Activated naive CD8-positive, alpha-beta T cell (primary cell): Measurements from ENCODE around the gene ZSCAN5A.
"Not testable (repeated sequence)": the region's sequence is repeated elsewhere in the genome, so short reads cannot be mapped to it uniquely, and the experiment has no call there.

ENCODE experiments used
- H3K27ac Mint-ChIP-seq: one replicate; pipeline ENCODE4 v1.8.0; 2021; ENCODE audit warnings: mixed read lengths
- H3K27me3 Mint-ChIP-seq: one replicate; pipeline ENCODE4 v1.8.0; 2021; ENCODE audit warnings: mixed read lengths
- H3K36me3 Mint-ChIP-seq: one replicate; pipeline ENCODE4 v1.8.0; 2021; ENCODE audit warnings: mixed read lengths
- H3K4me1 Mint-ChIP-seq: one replicate; pipeline ENCODE4 v1.8.0; 2021; ENCODE audit warnings: low read depth, mixed read lengths
- H3K4me3 Mint-ChIP-seq: one replicate; pipeline ENCODE4 v1.8.0; 2021; ENCODE audit warnings: mild to moderate bottlenecking, mixed read lengths
- H3K9me3 Mint-ChIP-seq: one replicate; pipeline ENCODE4 v1.8.0; 2021; ENCODE audit warnings: low read depth, mixed read lengths

The ZSCAN5A gene

DNA sequence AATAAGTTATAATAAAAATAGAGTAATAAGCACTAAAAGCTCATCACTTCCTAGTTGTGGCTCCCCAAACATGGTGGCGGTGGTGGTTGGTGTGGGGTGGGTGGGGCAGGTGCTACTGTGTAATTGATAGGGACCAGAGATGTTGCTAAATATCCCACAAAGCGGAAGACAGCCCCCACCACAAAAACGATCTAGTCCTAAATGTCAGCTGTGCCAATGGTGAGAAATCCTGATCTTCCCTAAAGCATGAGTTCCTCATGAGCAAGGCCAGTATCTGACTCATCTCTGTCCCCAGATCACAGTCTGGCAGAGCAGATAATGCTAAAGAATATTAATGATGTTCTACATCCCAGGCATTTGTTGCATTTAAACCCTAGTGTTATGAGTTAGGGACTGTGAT is 44.0 kb downstream of the ZSCAN5A start:
- Mint-ChIP-seq H3K27me3 (no peaks in the 10 kb centered on the region), H3K27ac (no peak overlapping the region), H3K9me3 (no peaks in the 10 kb centered on the region), H3K36me3 (peaks cover 20% of the 10 kb centered on the region), H3K4me3 (no peak overlapping the region), H3K4me1 (no peaks in the 10 kb centered on the region)

DNA sequence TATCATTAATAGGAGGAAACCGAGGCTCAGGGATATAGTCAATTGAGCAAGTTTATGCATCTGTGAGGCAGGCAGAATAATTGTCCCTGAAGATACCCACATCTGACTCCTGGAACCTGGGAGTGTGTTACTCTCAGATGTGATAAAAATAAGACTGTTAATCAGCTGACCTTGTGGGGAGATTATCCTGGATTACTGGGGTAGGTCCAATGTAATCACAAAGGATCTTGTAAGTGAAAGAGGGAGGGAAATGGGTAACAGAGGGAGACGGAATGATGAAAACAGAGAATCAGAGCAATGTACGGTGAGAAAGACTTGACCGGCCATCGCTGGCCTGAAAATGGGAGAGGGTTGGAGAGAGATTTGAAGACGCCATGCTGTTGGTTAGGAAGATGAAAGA is 45.3 kb downstream of the ZSCAN5A start:
- H3K27me3 Mint-ChIP-seq, result no peaks in the 10 kb centered on the region
- peaks cover 19% of the 10 kb centered on the region for H3K36me3 Mint-ChIP-seq
- no peaks in the 10 kb centered on the region for H3K4me1 Mint-ChIP-seq
- no peaks in the 10 kb centered on the region for H3K9me3 Mint-ChIP-seq
- no peak overlapping the region for H3K27ac Mint-ChIP-seq
- no peak overlapping the region for H3K4me3 Mint-ChIP-seq

DNA sequence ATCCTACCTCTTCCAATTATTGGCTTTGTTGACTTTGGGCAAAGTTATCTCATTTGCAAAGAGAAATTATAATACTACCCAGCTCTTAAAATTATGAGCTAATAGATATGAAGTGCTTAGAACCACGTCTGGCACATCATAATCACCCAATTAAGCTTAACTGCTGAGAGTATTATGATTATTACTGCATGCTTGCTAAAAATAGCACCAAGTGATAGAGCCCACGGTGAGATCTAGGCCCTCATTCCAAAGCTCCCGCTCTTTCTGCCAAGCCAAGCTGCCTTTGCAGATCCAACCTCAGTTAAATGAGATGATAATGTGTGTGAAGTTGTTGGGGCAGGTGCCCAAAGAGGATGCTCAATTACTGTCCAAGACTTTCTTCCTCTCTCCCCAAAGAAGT is 48.6 kb downstream of the ZSCAN5A start:
- H3K4me3 Mint-ChIP-seq, result no peak overlapping the region
- H3K4me1 Mint-ChIP-seq, result no peaks in the 10 kb centered on the region
- no peak overlapping the region for H3K27ac Mint-ChIP-seq
- no peaks in the 10 kb centered on the region for H3K27me3 Mint-ChIP-seq
- no peaks in the 10 kb centered on the region for H3K9me3 Mint-ChIP-seq
- H3K36me3 Mint-ChIP-seq, result peaks cover 9% of the 10 kb centered on the region

DNA sequence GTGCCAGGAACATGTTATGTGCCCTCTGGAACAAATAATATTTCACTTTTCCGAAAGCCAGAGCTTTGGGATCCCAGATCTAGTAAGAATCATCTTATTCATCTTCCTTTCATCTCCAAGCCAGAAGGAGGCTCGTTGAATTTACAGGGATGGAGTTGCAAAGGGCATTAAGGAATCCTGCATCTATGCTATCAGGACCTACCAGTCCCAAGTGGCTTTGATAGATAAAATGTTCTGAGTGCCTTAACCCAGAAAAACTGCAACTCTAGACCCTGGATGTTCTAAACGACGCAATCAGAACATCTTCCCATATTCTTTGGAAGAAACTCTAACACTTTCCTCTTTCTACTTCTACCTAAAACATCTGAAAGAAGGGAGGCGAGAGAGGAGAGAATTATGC is 51.3 kb downstream of the ZSCAN5A start:
- Mint-ChIP-seq H3K4me3 (no peak overlapping the region), H3K36me3 (peaks cover 4% of the 10 kb centered on the region), H3K4me1 (no peaks in the 10 kb centered on the region), H3K9me3 (no peaks in the 10 kb centered on the region), H3K27ac (no peak overlapping the region), H3K27me3 (no peaks in the 10 kb centered on the region)

DNA sequence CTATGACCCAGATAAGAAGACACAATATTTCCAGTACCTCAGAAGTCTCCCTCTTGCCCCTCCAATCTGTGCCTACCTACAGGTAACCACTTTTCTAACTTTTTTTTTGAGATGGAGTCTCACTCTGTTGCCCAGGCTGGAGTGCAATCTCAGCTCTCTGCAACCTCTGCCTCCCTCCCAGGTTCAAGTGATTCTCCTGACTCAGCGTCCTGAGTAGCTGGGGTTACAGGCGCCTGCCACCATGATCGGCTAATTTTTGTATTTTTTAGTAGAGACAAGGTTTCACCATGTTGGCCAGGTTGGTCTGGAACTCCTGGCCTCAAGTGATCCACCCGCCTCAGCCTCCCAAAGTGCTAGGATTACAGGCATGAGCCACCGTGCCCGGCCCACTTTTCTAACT is 52.7 kb downstream of the ZSCAN5A start:
- not testable (repeated sequence) for H3K4me3 Mint-ChIP-seq, H3K36me3 Mint-ChIP-seq, H3K27ac Mint-ChIP-seq, H3K4me1 Mint-ChIP-seq, H3K27me3 Mint-ChIP-seq, H3K9me3 Mint-ChIP-seq

DNA sequence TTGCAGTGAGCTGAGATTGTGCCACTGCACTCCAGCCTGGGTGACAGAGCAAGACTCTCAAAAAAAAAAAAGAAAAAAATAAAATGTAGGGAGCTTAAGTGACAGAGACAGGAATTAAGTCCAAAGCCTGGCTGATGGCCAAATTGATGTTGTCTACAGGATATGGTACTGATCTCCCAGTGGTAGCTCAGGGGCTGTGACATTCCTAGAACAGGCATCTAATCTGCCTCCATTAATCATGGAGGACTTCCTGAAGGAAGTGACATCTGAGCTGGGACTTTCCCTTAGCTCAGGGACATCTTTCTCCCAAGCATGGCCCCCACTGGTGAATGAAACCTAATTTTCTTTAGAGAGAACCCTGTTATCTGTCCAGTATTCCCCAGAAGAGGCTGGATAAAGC is 53.5 kb downstream of the ZSCAN5A start:
- no peaks in the 10 kb centered on the region for H3K27me3 Mint-ChIP-seq
- H3K4me1 Mint-ChIP-seq, result no peaks in the 10 kb centered on the region
- H3K9me3 Mint-ChIP-seq, result no peaks in the 10 kb centered on the region
- H3K36me3 Mint-ChIP-seq, result peaks cover 4% of the 10 kb centered on the region
- H3K27ac Mint-ChIP-seq, result no peak overlapping the region
- no peak overlapping the region for H3K4me3 Mint-ChIP-seq

DNA sequence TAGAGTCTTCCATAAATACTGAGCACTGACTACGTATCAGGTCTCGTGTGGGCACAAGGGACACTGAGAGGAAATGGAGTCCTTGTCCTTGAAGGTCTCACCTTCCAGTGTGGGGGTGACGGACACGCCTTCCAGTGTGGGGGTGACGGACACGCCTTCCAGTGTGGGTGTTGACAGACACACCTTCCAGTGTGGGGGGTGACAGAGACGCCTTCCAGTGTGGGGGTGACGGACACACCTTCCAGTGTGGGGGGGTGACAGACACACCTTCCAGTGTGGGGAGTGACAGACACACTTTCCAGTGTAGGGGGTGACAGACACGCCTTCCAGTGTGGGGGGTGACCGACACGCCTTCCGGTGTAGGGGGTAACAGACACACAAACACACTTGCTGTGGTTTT is 56.4 kb downstream of the ZSCAN5A start:
- H3K9me3 Mint-ChIP-seq, result no peaks in the 10 kb centered on the region
- H3K27me3 Mint-ChIP-seq, result no peaks in the 10 kb centered on the region
- H3K4me3 Mint-ChIP-seq, result no peak overlapping the region
- H3K4me1 Mint-ChIP-seq, result peaks cover 2% of the 10 kb centered on the region
- H3K27ac Mint-ChIP-seq, result no peak overlapping the region
- H3K36me3 Mint-ChIP-seq, result peaks cover 4% of the 10 kb centered on the region

DNA sequence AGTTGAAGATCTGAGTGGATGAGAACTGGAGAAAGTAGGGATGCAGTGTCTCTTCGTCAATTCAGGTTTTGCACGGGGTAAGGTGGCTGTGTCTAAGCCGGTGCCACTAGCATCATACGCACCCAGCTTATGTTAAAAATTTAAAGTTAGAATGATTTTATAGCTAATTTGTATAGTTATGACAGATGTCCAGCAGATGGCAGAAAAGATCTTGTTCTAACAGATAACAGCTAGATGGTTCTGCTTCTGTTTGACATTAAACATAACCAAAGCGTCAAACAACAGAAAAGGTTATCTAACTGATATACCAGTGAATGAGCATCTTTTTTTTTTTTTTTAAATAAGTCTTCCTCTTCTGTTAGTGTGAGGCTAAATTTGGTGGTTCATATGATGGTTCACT is 60.9 kb downstream of the ZSCAN5A start:
- no peak overlapping the region for H3K27ac Mint-ChIP-seq
- H3K4me1 Mint-ChIP-seq, result peaks cover 2% of the 10 kb centered on the region
- no peaks in the 10 kb centered on the region for H3K27me3 Mint-ChIP-seq
- peaks cover under 1% of the 10 kb centered on the region for H3K36me3 Mint-ChIP-seq
- H3K4me3 Mint-ChIP-seq, result no peak overlapping the region
- H3K9me3 Mint-ChIP-seq, result no peaks in the 10 kb centered on the region

DNA sequence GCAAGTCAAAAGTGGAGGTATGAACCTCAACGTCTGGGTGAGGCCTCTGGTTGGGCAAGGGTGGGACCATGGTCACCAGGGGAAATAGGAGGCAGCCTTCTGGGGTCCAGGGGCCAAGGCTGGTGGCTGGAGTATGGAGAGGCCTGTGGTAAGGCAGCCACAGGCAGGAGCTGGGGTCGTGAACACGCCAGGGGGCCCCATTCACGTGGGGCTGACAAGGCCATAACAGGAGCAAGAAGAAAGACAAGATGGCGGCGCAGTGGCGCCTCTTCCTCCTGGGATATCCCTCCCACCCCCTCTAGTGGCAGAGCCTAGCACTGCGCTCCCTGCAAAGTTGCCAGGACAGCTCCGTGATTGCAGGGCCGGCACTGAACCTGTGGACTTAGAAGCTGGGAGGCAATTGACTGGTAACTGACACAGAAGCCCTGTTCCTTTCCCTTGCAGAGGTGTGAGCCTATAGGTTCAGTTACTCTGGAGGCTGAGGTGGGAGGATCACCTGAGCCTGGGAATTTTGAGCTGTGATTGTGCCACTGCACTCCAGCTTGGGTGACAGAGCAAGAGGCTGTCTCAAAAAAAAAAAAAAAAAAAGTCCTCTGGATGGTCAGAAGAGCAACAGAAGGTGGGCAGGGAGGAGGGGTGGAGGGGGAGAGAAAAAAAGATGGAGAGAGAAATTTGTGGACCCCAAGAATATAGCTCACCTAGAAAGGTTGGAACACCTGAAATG is 61.8 kb downstream of the ZSCAN5A start:
- H3K4me3 Mint-ChIP-seq, result no peak overlapping the region
- no peaks in the 10 kb centered on the region for H3K36me3 Mint-ChIP-seq
- H3K4me1 Mint-ChIP-seq, result peaks cover 2% of the 10 kb centered on the region
- no peak overlapping the region for H3K27ac Mint-ChIP-seq
- H3K27me3 Mint-ChIP-seq, result no peaks in the 10 kb centered on the region
- no peaks in the 10 kb centered on the region for H3K9me3 Mint-ChIP-seq

DNA sequence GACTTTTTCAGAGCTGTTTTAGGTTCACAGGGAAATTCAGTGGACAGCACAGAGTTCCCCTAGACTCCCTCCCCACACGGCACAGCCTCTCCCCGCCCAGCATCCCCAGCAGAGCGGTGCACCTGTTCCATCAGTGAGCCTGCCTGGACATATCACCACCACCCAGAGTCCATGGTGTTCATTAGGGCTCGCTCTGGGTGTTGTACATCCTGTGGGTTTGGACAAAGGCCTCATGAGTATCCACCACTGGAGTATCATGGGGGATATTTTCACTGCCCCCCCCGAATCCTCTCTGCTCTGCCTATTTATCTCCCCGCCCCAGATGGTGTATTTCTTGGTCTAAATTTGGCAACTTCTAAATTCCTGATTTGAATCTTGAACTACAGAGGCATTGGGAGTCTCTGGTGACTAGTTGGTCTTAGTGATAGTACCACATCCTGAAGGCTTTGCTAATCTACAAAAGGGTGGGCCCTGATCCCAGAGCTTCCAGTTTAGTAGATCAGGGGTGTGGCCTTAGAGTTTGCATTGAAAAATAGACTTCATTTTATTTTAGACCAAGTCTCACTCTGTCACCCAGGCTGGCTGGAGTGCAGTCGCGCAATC is 65.8 kb downstream of the ZSCAN5A start:
- H3K4me1 Mint-ChIP-seq, H3K36me3 Mint-ChIP-seq, H3K27ac Mint-ChIP-seq, H3K27me3 Mint-ChIP-seq, H3K9me3 Mint-ChIP-seq, H3K4me3 Mint-ChIP-seq: not testable (repeated sequence)

DNA sequence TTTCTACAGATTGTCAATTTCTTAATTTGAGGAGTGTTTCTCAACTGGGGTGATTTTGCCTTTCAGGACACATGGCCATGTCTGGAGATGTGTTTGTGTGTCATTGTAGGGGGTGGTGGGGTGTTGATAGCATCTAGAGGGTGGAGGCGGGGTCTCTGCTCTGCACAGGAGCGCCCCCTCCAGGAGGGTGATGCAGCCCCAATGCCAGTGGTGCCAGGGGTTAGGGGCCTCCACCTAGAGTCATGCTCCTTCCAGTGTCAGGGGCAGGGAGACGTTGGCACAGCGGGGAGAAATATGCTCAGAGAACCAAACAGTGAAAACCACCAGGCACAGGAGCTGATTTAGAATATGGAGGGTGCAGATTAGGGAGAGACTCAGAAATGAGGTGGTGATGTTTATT is 68.9 kb downstream of the ZSCAN5A start:
- not testable (repeated sequence) for H3K36me3 Mint-ChIP-seq, H3K4me1 Mint-ChIP-seq, H3K9me3 Mint-ChIP-seq, H3K4me3 Mint-ChIP-seq, H3K27me3 Mint-ChIP-seq, H3K27ac Mint-ChIP-seq

DNA sequence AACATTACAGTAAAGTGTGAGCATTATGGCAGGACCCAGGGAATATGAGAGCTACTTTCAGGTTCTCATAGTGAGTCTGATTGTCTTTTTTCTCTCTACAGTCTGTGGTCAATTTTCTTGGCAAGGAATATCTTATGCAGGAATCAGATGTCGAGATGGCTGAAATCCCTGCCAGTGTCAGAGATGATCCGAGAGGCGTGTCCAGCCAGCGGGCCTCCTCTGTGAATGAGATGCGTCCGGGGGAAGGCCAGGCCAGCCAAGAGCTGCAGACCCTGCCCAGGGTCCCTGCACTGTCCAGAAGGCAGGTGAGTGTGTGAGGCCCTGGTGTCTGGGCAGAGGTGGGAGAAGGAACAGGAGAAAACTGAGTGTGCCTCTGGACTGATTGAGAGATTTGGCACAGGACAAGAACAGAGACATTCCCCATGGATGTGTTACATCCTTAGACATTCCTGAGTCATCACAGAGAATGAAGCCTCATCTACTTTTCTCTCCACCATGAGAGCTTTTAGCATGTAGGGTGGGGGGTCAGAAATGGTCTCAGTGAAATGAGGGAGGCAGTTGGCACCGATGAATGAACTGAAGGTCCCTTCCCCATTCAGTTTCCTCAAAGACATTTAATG is 69.4 kb downstream of the ZSCAN5A start:
- H3K4me3 Mint-ChIP-seq, result no peak overlapping the region
- no peaks in the 10 kb centered on the region for H3K9me3 Mint-ChIP-seq
- H3K4me1 Mint-ChIP-seq, result no peaks in the 10 kb centered on the region
- H3K36me3 Mint-ChIP-seq, result peaks cover 2% of the 10 kb centered on the region
- no peaks in the 10 kb centered on the region for H3K27me3 Mint-ChIP-seq
- H3K27ac Mint-ChIP-seq, result no peak overlapping the region

DNA sequence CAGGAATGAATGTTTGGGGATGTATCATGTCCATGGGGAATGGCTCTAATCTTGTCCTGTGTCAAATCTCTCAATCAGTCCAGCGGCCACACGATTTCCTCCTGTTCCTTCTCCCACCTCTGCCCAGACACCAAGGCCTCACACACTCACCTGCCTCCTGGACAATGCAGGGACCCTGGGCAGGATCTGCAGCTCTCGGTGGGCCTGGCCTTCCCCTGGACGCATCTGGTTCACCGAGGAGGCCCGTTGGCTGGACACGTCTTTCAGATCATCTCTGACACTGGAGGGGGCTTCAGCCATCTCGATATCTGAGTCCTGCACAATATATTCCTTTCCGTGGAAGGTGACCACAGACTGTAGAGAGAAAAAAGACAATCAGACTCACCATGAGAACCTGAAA is 91.2 kb downstream of the ZSCAN5A start:
- no peaks in the 10 kb centered on the region for H3K4me1 Mint-ChIP-seq
- peaks cover 2% of the 10 kb centered on the region for H3K27me3 Mint-ChIP-seq
- no peak overlapping the region for H3K4me3 Mint-ChIP-seq
- no peak overlapping the region for H3K27ac Mint-ChIP-seq
- H3K9me3 Mint-ChIP-seq, result no peaks in the 10 kb centered on the region
- H3K36me3 Mint-ChIP-seq, result peaks cover 7% of the 10 kb centered on the region

DNA sequence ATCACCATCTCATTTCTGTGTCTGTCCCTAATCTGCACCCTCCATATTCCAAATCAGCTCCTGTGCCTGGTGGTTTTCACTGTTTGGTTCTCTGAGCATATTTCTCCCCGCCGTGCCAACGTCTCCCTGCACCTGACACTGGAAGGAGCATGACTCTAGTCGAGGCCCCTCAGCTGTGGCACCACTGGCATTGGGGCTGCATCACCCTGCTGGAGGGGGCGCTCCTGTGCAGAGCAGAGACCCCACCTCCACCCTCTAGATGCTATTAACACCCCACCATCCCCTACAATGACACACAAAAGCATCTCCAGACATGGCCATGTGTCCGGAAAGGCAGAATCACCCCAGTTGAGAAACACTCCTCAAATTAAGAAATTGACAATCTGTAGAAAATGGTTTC is 91.7 kb downstream of the ZSCAN5A start:
- Mint-ChIP-seq H3K27me3 (peaks cover 4% of the 10 kb centered on the region), H3K4me3 (no peak overlapping the region), H3K4me1 (peaks cover 2% of the 10 kb centered on the region), H3K9me3 (no peaks in the 10 kb centered on the region), H3K27ac (no peak overlapping the region), H3K36me3 (peaks cover 9% of the 10 kb centered on the region)

DNA sequence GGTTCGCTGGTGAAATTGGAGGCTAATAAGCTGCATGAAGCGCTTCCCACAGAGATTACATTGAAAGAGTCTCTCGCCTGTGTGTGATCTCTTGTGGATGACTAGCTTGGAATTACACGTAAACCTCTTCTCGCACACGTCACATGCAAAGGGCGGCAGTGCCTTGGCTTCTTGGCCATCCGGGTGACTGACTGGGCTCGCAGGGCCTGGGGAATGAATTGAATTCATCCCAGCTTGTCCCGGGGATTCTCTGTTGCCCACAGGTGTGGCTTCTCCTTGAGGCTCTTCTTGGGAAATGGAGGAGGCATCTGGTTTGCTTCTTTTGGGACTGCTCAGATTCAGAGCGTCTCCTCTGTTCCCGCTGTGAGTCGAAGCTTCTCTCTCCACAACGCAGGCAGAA is 92.8 kb downstream of the ZSCAN5A start:
- Mint-ChIP-seq H3K9me3 (no peaks in the 10 kb centered on the region), H3K27me3 (peaks cover 5% of the 10 kb centered on the region)

DNA sequence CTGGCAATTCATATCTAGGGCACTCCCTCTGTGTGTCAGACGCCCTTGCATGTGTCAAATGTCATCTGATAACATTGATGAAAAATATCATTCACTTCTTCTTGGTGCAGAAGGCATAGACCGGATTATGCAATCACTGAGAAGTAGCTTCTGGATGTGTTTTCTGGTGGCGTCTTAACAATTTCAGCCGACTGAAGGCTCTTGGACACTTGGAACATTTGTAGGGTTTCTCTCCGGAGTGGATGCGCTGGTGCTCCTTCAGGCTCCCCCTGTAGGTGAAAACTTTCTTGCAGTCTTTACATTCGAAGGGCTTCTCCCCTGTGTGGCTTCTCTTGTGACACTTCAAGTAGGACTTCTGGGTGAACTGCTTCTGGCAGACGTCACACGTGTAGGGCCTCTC is 93.2 kb downstream of the ZSCAN5A start:
- not testable (repeated sequence) for H3K4me1 Mint-ChIP-seq, H3K4me3 Mint-ChIP-seq, H3K27me3 Mint-ChIP-seq, H3K36me3 Mint-ChIP-seq, H3K9me3 Mint-ChIP-seq, H3K27ac Mint-ChIP-seq

More for the DNA sequence above, 92.8 kb downstream of the ZSCAN5A start:
- peaks cover 9% of the 10 kb centered on the region for H3K36me3 Mint-ChIP-seq
- H3K4me1 Mint-ChIP-seq, result peaks cover 4% of the 10 kb centered on the region
- H3K27ac Mint-ChIP-seq, result no peak overlapping the region
- H3K4me3 Mint-ChIP-seq, result no peak overlapping the region
